MCF 10A (cell line): ENCODE results near the gene INSR. TPM values are rescaled to one million over a fixed set of nuclear protein-coding genes. Genes with fewer than 3 reads are reported as not detected.

Source experiments
- BruUV-seq: library from RNA; stranded (reverse); fragments of 400-500 nt; replicated peaks from 2 replicates; lab custom pipeline; 2021; lab: Mats Ljungman, UMichigan
- CTCF ChIA-PET: fragments of 300-600 bp; sonication (Branson Sonifier 250); formaldehyde crosslinking; extraction: SDS; loops from one replicate; lab custom pipeline; 2021; ENCODE audit warnings: antibody characterized with exemption, inconsistent platforms; lab: Yijun Ruan, JAX
- POLR2A ChIA-PET: fragments of 300-600, 350-650 bp; sonication (Branson Sonifier 250); formaldehyde crosslinking; extraction: SDS; loops from one replicate; lab custom pipeline; 2020; ENCODE audit warnings: antibody characterized with exemption, inconsistent platforms; lab: Yijun Ruan, JAX
- DNase-seq: peaks from one replicate; pipeline ENCODE4 v3.0.0-alpha.2; 2018; ENCODE audit not compliant: unreplicated experiment
- H3K27ac Mint-ChIP-seq: one replicate; pipeline ENCODE4 v1.8.0; 2022; ENCODE audit warnings: mild to moderate bottlenecking, low read depth, mixed read lengths; ENCODE audit not compliant: unreplicated experiment
- H3K27me3 Mint-ChIP-seq: one replicate; pipeline ENCODE4 v1.8.0; 2022; ENCODE audit warnings: mixed read lengths; ENCODE audit not compliant: insufficient read depth, unreplicated experiment
- H3K36me3 Mint-ChIP-seq: one replicate; pipeline ENCODE4 v1.8.0; 2022; ENCODE audit warnings: mild to moderate bottlenecking, moderate library complexity, mixed read lengths; ENCODE audit not compliant: insufficient read depth, unreplicated experiment
- H3K4me1 Mint-ChIP-seq: one replicate; pipeline ENCODE4 v1.8.0; 2022; ENCODE audit warnings: mixed read lengths; ENCODE audit not compliant: insufficient read depth, unreplicated experiment
- H3K4me3 Mint-ChIP-seq: one replicate; pipeline ENCODE4 v1.8.0; 2022; ENCODE audit warnings: mild to moderate bottlenecking, moderate library complexity, mixed read lengths; ENCODE audit not compliant: unreplicated experiment
- H3K9me3 Mint-ChIP-seq: one replicate; pipeline ENCODE4 v1.8.0; 2022; ENCODE audit warnings: mixed read lengths; ENCODE audit not compliant: unreplicated experiment
- intact Hi-C: fragments of 100-400 bp; cut with micrococcal nuclease; formaldehyde crosslinking; loops from 2 replicates; pipeline ENCODE4 v1.14.1; 2022
- total RNA-seq: library from RNA; stranded (reverse); gene quantifications from 2 replicates; pipeline ENCODE4 v1.2.3, GENCODE V29; 2022
- TF ChIP-seq, protein P1 (sequence below): fragments of 200-600 bp; IDR thresholded peaks from one replicate; pipeline ENCODE4 v1.8.0; 2022; ENCODE audit warnings: antibody characterized with exemption, mild to moderate bottlenecking; ENCODE audit not compliant: unreplicated experiment

Gene INSR
- total RNA-seq, 1 experiment from 2014 or later, result 8.8 TPM

DNA sequence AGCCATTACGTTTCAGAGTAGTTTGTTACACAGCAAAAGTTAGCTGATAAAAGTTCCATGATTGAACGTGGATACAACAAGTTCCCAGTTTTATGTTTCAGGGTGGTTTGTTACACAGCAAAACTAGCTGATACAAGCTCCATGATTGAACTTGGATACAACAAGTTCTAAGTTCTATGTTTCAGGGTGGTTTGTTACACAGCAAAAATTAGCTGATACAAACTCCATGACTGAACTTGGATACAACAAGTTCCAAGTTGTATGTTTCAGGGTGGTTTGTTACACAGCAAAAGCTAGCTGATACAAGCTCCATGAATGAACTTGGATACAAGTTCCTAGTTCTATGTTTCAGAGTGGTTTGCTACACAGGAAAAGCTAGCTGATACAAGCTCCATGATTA lies 47.6 kb downstream of the INSR start:
- peaks cover 10% of the 10 kb centered on the region for H3K4me1 Mint-ChIP-seq
- ChIA-PET CTCF (interaction anchor here (0.6 kb wide), 2 partner anchors 1021 to 1452 kb away, joined by 3 to 4 read pairs; no protein-coding TSS in a partner anchor), POLR2A (interaction anchor here (1.2 kb wide), 1 partner anchor 47 kb away, joined by 3 read pairs; the partner anchor contains the start of gene INSR)
- H3K9me3 Mint-ChIP-seq, result no peaks in the 10 kb centered on the region
- BruUV-seq, result no TSS peak
- no peak for DNase-seq
- H3K27me3 Mint-ChIP-seq, result no peaks in the 10 kb centered on the region
- TF ChIP-seq, protein P1, sequence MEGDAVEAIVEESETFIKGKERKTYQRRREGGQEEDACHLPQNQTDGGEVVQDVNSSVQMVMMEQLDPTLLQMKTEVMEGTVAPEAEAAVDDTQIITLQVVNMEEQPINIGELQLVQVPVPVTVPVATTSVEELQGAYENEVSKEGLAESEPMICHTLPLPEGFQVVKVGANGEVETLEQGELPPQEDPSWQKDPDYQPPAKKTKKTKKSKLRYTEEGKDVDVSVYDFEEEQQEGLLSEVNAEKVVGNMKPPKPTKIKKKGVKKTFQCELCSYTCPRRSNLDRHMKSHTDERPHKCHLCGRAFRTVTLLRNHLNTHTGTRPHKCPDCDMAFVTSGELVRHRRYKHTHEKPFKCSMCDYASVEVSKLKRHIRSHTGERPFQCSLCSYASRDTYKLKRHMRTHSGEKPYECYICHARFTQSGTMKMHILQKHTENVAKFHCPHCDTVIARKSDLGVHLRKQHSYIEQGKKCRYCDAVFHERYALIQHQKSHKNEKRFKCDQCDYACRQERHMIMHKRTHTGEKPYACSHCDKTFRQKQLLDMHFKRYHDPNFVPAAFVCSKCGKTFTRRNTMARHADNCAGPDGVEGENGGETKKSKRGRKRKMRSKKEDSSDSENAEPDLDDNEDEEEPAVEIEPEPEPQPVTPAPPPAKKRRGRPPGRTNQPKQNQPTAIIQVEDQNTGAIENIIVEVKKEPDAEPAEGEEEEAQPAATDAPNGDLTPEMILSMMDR, result no peak
- H3K4me3 Mint-ChIP-seq, result no peak overlapping the region
- peaks cover 6% of the 10 kb centered on the region for H3K36me3 Mint-ChIP-seq
- no peak overlapping the region for H3K27ac Mint-ChIP-seq
- intact Hi-C loops, result no loop called here

DNA sequence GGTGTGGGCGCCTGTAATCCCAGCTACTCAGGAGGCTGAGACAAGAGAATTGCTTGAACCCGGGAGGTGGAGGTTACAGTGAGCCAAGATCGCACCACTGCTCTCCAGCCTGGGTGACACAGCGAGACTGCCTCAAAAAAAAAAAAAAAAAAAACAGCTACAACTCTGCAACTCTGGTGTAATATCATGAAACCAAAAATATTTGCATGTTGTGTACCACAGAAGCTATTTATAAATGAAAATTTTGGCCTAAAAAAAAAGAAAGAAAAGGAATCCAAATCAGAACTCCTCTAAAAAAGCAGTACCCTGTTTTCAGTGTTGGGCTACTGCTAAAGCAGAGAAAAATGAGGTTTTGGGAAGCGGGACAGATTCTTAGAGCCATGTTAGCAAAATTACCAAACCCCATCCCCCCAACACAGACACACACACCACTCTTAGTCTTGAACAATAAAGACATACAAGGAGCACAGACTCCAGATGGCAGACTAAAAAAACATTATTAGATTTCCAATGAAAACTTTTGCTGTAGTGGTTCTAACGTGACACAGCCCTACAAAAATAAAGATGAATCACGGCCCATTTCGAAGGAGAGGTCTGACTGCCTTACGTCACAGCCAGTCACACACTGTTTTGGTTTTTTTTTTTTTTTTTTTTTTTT lies 51.5 kb downstream of the INSR start:
- H3K36me3 Mint-ChIP-seq, result no peaks in the 10 kb centered on the region
- peaks cover 10% of the 10 kb centered on the region for H3K4me1 Mint-ChIP-seq
- ChIA-PET POLR2A (no interaction called here), CTCF (interaction anchor here (0.9 to 1.5 kb wide), 2 partner anchors 98 to 157 kb away, joined by 3 to 5 read pairs; no protein-coding TSS in a partner anchor)
- BruUV-seq, result no TSS peak
- intact Hi-C loops, result no loop called here
- no peak overlapping the region for H3K27ac Mint-ChIP-seq
- DNase-seq, result peak; percentile 76
- TF ChIP-seq, protein P1, result no peak
- no peaks in the 10 kb centered on the region for H3K27me3 Mint-ChIP-seq
- no peaks in the 10 kb centered on the region for H3K9me3 Mint-ChIP-seq
- H3K4me3 Mint-ChIP-seq, result no peak overlapping the region

DNA sequence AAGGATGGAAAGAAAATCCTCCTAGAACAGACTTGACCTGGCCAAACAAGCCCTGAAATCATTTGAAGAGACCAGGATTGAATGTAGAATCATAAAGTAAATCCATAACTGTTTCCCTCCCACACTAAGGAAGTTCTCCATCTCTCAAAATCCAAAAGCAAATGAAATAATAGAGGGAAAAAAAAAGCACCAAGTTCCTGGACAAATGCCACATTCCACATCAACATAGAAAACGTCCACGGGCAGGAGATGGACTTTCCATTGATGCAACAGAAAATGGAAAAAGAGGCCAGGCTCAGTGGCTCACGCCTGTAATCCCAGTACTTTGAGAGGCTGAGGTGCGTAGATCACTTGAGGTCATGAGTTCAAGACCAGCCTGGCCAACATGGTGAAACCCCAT lies 56.2 kb downstream of the INSR start:
- intact Hi-C loops, result no loop called here
- no peaks in the 10 kb centered on the region for H3K4me1 Mint-ChIP-seq
- no TSS peak for BruUV-seq

DNA sequence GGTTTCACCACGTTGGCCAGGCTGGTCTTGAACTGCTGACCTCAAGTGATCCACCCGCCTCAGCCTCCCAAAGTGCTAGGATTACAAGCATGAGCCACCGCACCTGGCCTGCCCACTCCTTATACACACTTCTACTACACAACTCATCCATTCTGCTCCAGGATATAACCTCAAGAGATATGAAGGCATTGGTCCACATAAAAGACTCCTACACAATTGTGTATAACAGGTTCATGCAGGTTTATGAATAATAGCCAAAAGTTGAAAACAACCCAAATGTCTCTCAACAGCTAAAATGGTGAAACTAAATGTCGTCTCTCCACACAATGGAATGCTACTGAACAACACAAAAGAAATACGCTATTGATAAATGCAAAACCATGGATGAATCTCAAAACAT lies 58.1 kb downstream of the INSR start:
- intact Hi-C loops, result no loop called here
- H3K9me3 Mint-ChIP-seq, result no peaks in the 10 kb centered on the region
- no peak overlapping the region for H3K27ac Mint-ChIP-seq
- DNase-seq, result no peak
- H3K27me3 Mint-ChIP-seq, result no peaks in the 10 kb centered on the region
- ChIA-PET CTCF (interaction anchor here (0.5 kb wide), 1 partner anchor 1457 kb away, joined by 3 read pairs; no protein-coding TSS in a partner anchor), POLR2A (no interaction called here)
- H3K4me3 Mint-ChIP-seq, result no peak overlapping the region
- no TSS peak for BruUV-seq
- no peaks in the 10 kb centered on the region for H3K36me3 Mint-ChIP-seq
- no peaks in the 10 kb centered on the region for H3K4me1 Mint-ChIP-seq
- TF ChIP-seq, protein P1, result no peak

More for the DNA sequence above, 56.2 kb downstream of the INSR start:
- Mint-ChIP-seq H3K4me3 (no peak overlapping the region), H3K9me3 (no peaks in the 10 kb centered on the region), H3K36me3 (no peaks in the 10 kb centered on the region), H3K27ac (no peak overlapping the region), H3K27me3 (no peaks in the 10 kb centered on the region)
- ChIA-PET POLR2A (no interaction called here), CTCF (no interaction called here)
- no peak for DNase-seq
- TF ChIP-seq, protein P1, result no peak
